Activated CD4-positive, alpha-beta T cell treated with anti-CD3 and anti-CD28 coated beads, Interleukin-2, Interleukin-6, amounts not matched to agents 100 ng/mL and 50 ng/mL, durations not matched to agents 16 hours and 8 hours (primary cell): ENCODE results near the gene INPP5B.
A peak's percentile ranks its signal among the peaks of the same experiment; 100 is the strongest.
"Not testable (repeated sequence)": the region's sequence is repeated elsewhere in the genome, so short reads cannot be mapped to it uniquely, and the experiment has no call there.

Source experiments
- DNase-seq: peaks from one replicate; pipeline ENCODE4 v3.0.0-alpha.2; 2020

The INPP5B gene

GRCh38 chr1:37946703-37947360 lies at the start of gene INPP5B:
Gene INPP5B, minus strand, starts transcription at chr1:37947053. Its CDS starts 745 bp downstream, at chr1:37946308.
- DNase-seq: peak; percentile 83

- peak; percentile 33 for DNase-seq
Measured at GRCh38 chr1:37995751-37996345, 49.0 kb upstream of the INPP5B start.

DNA sequence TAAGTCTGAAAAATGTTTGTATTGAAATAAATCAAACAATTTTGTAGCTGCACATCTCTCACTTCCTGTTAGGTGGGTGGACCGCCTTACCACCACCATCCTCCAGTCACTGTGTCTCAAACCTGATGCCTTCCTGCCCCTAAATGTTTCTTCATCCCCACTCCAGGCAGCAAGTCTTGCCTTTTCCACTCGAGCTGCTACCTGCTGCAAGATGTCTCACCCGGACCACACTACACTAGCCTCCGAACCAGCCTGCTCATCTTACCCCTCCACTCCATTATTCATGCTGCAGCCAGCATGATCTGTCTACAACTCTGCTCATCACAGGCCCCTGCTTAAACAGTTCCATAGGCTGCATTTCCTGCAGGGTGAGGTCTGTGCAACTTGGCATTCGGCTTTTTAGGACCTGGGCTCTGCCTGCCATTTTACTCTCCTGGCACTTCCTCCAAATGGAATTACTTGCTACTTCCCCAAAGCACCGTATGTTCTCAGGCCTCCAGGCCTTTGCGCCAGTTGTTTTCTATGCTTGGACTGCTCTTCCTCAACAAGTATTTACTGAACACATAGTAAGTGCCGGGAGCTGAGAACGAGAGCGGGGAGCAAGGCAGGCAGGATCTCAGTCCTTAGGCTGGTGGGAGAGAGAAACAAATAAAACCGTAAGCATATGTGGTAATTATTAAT lies 48.2 kb upstream of the INPP5B start:
- no peak for DNase-seq

GRCh38 chr1:37989361-37989930 lies 42.6 kb upstream of the INPP5B start:
- peak; percentile 39 for DNase-seq

- DNase-seq: no peak
Measured at GRCh38 chr1:37987679-37988078, 40.8 kb upstream of the INPP5B start.

DNA sequence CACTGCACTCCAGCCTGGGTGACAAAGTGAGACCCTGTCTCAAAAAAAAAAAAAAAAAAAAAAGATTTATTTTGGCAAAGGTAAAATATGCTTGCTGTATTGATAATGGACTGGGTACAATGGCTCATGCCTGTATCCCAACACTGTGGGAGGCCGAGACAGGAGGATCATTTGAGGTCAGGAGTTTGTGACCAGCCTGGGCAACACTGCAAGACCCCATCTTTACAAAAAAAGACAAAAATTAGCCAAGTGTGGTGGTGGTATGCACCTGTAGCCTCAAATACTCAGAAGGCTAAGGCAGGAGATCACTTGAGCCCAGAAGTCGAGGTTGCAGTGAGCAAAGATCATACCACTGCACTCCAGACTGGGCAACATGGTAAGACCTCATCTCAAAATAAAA lies 36.7 kb upstream of the INPP5B start:
- no peak for DNase-seq

DNA sequence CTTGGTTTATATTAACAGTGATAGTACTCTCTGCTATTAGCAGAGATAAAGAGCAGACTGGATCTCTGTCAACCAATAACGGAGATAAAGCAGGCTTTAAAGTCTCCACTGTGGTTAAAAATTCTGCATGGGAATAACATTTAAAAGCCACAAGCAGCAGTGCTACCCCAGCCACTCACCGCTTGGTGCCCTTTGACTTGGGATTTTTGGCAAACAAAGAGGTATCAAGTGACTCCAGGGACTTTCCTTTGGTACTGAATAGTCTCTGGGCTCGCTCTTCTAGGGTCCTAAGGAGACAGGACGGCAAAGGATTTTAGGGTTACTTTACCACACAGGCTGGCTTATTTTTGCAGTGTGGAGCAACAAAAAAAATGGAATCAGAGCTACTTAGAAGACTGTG lies 31.7 kb upstream of the INPP5B start:
- DNase-seq: no peak

DNA sequence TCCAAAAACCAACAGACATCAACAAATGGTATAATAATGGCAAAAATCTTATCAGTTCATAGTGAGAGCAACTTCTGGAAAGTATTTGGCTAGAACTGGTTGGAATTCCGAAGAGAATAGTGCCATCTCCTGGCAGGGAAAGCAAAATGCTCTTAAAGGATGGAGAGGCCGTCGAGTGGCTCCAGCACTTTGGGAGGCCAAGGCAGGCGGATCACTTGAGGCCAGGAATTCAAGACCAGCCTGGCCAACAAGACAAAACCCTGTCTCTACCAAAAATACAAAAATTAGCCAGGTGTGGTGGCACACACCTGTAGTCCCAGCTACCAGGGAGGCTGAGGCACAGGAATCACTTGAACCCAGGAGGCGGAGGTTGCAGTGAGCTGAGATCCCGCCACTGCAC lies 28.2 kb upstream of the INPP5B start:
- not testable (repeated sequence) for DNase-seq

DNA sequence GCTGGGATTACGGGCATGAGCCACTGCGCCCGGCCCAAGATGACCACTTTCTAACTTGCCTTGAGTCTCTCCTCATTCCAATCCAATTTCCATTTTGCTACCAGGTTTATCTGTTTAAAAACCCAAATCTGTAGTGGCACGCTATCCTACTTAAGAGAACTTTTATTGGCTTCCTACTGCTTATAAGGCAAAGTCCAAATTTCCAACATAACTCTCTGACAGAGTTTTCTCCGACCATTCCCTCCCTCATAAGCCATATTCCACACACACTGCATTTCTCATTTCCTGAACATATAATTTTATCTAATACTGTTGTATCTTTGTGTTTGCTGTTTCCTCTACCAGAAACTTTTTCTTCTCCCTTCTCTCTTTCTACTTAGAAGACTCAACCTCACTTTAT lies 27.7 kb upstream of the INPP5B start:
- no peak for DNase-seq

- not testable (repeated sequence) for DNase-seq
Measured at GRCh38 chr1:37973684-37974083, 26.8 kb upstream of the INPP5B start.

- no peak for DNase-seq
Measured at GRCh38 chr1:37965301-37965700, 18.4 kb upstream of the INPP5B start.

DNA sequence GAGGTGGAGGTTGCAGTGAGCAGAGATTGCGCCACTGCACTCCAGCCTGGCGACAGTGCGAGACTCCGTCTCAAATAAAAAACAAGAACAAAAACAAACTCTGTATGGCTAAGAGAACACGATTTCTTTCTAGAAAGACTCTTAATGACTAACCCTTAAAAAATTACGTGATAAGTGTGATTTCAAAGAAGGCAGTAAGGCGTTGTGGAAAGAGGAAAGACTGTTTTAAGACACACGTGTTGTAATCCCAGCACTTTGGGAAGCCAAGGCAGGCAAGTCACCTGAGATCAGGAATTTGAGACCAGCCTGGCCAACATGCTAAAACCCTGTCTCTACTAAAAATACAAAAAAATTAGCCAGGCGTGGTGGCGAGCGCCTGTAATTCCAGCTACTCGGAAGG lies 17.3 kb upstream of the INPP5B start:
- DNase-seq: not testable (repeated sequence)

GRCh38 chr1:37958690-37959089 lies 11.8 kb upstream of the INPP5B start:
- no peak for DNase-seq

- DNase-seq: no peak
Measured at GRCh38 chr1:37955685-37956084, 8.8 kb upstream of the INPP5B start.

DNA sequence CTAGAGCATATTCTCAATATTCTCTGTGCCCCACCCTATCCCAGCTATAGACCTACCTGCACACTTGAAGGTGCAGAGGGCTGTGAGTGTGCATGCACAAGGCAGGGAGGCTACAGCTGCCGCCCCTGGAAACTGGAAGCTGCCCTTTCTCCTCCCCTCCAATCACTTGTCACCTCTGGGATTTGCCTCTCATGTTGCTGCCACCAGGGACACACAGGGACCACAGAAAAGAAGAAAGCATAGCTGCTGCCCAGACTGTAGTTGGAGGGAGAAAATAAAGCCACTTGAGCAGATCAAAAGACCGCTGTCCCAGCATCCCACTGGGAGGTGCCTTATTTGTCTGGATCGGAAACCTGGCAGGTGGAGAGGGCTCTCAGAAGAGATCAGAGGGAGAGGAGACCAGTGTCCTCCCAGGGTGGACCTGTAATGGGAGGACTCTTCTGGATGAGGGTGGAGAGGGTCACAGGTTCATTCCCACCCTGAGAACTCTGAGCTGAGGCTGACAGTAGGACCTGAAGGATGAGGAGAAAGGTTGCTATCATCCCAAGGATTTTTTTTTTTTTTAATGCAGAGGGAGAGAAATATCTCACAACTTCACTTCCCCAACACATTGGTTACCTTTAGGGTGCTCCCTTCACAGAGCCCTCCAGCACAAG lies 7.6 kb upstream of the INPP5B start:
- DNase-seq: no peak

- no peak for DNase-seq
Measured at GRCh38 chr1:37952738-37953137, 5.9 kb upstream of the INPP5B start.

GRCh38 chr1:37951783-37952624 lies 5.2 kb upstream of the INPP5B start:
- DNase-seq: no peak

GRCh38 chr1:37951041-37951782 lies 4.4 kb upstream of the INPP5B start:
- no peak for DNase-seq

DNA sequence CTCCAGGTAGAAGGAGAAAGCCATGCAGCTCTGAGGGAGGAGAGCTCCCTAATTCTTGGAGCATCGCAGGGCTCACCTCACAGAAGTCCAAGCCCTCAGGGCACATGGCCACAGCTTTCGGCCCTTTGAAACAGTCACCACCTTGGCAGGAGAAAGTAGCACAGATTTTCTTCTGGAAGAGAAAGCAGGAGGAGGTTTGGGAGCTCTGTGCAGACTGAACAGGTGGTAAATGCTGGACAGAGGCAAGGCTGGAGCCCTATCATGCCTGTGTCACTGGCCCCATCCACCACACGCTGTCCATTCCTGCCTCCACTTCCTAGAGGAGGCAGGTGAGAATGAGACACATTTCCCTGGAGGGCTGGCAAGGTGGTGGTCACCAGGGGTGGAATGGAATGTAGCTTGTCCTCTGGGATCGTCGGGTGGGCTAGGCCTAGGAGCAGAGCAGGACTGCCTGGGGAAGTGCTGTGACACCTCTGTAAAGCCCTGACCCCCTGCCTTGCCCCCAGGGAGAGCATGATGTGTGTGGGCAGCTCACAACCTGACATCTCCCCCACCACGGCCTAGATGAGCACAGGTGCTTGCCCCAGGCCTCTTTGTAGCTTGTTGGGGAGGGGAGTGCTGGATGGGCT lies 2.8 kb upstream of the INPP5B start:
- DNase-seq: no peak

GRCh38 chr1:37948841-37949240 lies 2.0 kb upstream of the INPP5B start:
- no peak for DNase-seq

DNA sequence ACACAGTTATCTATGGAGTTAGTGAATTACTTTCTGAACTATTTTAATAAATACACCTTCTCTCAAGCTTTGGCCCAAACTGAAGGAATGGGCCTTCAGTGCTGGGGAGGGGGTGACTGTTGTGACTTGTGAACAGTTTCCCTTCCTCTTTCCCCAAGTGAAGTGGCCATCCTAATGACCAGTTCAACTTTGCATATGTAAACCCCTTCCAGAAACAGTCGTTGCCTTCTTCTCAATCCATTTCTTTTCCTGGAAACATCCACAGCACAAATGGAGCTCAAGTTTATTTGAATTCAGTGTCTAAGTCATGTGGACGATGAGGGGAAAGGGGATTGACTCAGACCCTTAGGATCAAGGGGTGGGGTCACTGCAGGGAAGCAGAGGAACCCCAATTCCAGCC lies 1.3 kb upstream of the INPP5B start:
- DNase-seq: no peak
